Measurements from ENCODE around the gene CDH23. TPM values are rescaled to one million over a fixed set of nuclear protein-coding genes. Genes with fewer than 3 reads are reported as not detected.

The CDH23 gene
- total RNA-seq, 1 donor from 2014 or later = not detected

GRCh38 chr10:71584461-71584860 lies 187.7 kb downstream of the CDH23 start:
- no peaks in the 10 kb centered on the region for H3K9me3 Mint-ChIP-seq (ENCODE audit: low read depth)
- no peak overlapping the region for H3K27ac Mint-ChIP-seq (ENCODE audit: unreplicated experiment)
- H3K27me3 Mint-ChIP-seq (ENCODE audit: low read depth) = peaks cover 3% of the 10 kb centered on the region
- TF ChIP-seq CTCF (IDR thresholded peaks at IDR 0.05) = no peak
- H3K4me1 Mint-ChIP-seq (ENCODE audit: low read depth) = no peaks in the 10 kb centered on the region
- no peak overlapping the region for H3K4me3 Mint-ChIP-seq (ENCODE audit: unreplicated experiment)
- DNase-seq (ENCODE audit: low spot score) = no peak
- H3K36me3 Mint-ChIP-seq (ENCODE audit: low read depth) = no peaks in the 10 kb centered on the region

- Mint-ChIP-seq H3K4me3 (ENCODE audit: unreplicated experiment) (no peak overlapping the region), H3K36me3 (ENCODE audit: low read depth) (no peaks in the 10 kb centered on the region), H3K27ac (ENCODE audit: unreplicated experiment) (no peak overlapping the region), H3K4me1 (ENCODE audit: low read depth) (no peaks in the 10 kb centered on the region), H3K27me3 (ENCODE audit: low read depth) (peaks cover 5% of the 10 kb centered on the region), H3K9me3 (ENCODE audit: low read depth) (no peaks in the 10 kb centered on the region)
- no peak for DNase-seq (ENCODE audit: low spot score)
- no peak for TF ChIP-seq CTCF (IDR thresholded peaks at IDR 0.05)
Observed at GRCh38 chr10:71584902-71585563, 188.3 kb downstream of the CDH23 start.

GRCh38 chr10:71585564-71586290 lies 189.0 kb downstream of the CDH23 start:
- Mint-ChIP-seq H3K27ac (ENCODE audit: unreplicated experiment) (no peak overlapping the region), H3K27me3 (ENCODE audit: low read depth) (peaks cover 6% of the 10 kb centered on the region), H3K36me3 (ENCODE audit: low read depth) (no peaks in the 10 kb centered on the region), H3K4me3 (ENCODE audit: unreplicated experiment) (no peak overlapping the region), H3K4me1 (ENCODE audit: low read depth) (no peaks in the 10 kb centered on the region), H3K9me3 (ENCODE audit: low read depth) (no peaks in the 10 kb centered on the region)
- no peak for TF ChIP-seq CTCF (IDR thresholded peaks at IDR 0.05)
- no peak for DNase-seq (ENCODE audit: low spot score)

GRCh38 chr10:71587941-71588573 lies 191.3 kb downstream of the CDH23 start:
- H3K4me1 Mint-ChIP-seq (ENCODE audit: low read depth) = peaks cover 4% of the 10 kb centered on the region
- H3K36me3 Mint-ChIP-seq (ENCODE audit: low read depth) = no peaks in the 10 kb centered on the region
- H3K27ac Mint-ChIP-seq (ENCODE audit: unreplicated experiment) = no peak overlapping the region
- H3K9me3 Mint-ChIP-seq (ENCODE audit: low read depth) = no peaks in the 10 kb centered on the region
- peaks cover 19% of the 10 kb centered on the region for H3K27me3 Mint-ChIP-seq (ENCODE audit: low read depth)
- no peak overlapping the region for H3K4me3 Mint-ChIP-seq (ENCODE audit: unreplicated experiment)
- no peak for DNase-seq (ENCODE audit: low spot score)
- no peak for TF ChIP-seq CTCF (IDR thresholded peaks at IDR 0.05)

GRCh38 chr10:71588685-71589084 lies 192.0 kb downstream of the CDH23 start:
- TF ChIP-seq CTCF (IDR thresholded peaks at IDR 0.05) = no peak
- no peak for DNase-seq (ENCODE audit: low spot score)
- no peak overlapping the region for H3K4me3 Mint-ChIP-seq (ENCODE audit: unreplicated experiment)
- H3K27ac Mint-ChIP-seq (ENCODE audit: unreplicated experiment) = no peak overlapping the region
- H3K9me3 Mint-ChIP-seq (ENCODE audit: low read depth) = no peaks in the 10 kb centered on the region
- peaks cover 4% of the 10 kb centered on the region for H3K4me1 Mint-ChIP-seq (ENCODE audit: low read depth)
- H3K27me3 Mint-ChIP-seq (ENCODE audit: low read depth) = peaks cover 19% of the 10 kb centered on the region
- H3K36me3 Mint-ChIP-seq (ENCODE audit: low read depth) = no peaks in the 10 kb centered on the region
